ES-I3 (cell line): Measurements from ENCODE around the gene SCLT1.
A peak's percentile ranks its signal among the peaks of the same experiment; 100 is the strongest.
"Not testable (repeated sequence)": the region's sequence is repeated elsewhere in the genome, so short reads cannot be mapped to it uniquely, and the experiment has no call there.

Experiments used
- H3K36me3 ChIP-seq: 2 replicates; pipeline ENCODE4 v1.6.1; 2013; ENCODE audit warnings: mild to moderate bottlenecking, low read length, control low read depth, moderate library complexity; ENCODE audit not compliant: insufficient read depth
- H3K4me1 ChIP-seq: 2 replicates; pipeline ENCODE4 v1.6.1; 2013; ENCODE audit warnings: mild to moderate bottlenecking, control low read depth, low read length; ENCODE audit not compliant: insufficient read depth
- H3K9ac ChIP-seq: 2 replicates; pipeline ENCODE4 v1.6.1; 2013; ENCODE audit warnings: low read depth, mild to moderate bottlenecking, low read length, moderate library complexity
- H3K9me3 ChIP-seq: 2 replicates; pipeline ENCODE4 v1.6.1; 2013; ENCODE audit warnings: mild to moderate bottlenecking, low read length, moderate library complexity; ENCODE audit not compliant: control insufficient read depth, insufficient read depth

The SCLT1 gene

DNA sequence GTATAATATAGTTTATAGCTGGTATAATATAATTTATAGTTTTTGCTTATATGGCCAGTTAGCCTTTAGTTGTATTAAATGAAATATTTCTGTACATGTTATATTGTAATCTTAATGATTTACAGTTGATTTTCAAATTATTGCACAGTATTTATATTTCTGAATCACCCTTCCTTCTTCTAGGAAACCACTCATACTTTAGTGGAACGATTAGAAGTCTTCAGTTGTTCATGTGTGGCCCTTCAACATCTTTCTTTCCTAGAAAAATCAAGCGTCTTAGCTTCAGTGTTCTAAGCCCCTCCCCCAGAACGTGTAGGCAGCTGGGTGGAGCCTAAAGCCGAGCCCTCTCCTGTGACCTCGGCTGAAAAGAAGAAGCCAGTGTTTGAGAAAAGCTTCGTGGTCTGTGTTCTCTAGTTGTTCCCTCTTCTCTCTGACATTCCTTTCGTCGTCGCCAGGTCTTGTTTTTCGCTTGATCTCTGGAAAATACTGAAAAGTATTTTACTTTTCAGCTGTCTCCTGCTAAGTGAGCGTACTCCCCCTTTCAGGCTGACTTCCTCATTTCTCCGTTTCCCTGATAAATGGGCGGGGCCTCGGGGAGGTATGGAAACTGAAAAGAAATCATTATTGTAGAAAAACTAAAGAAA lies 2.6 kb upstream of the SCLT1 start, which contains the start of gene C4orf33:
C4orf33 (plus strand) TSS at position 342 of the 644 bp plus-strand sequence. CDS start 6,459 bp downstream, outside the sequence.
- Histone ChIP-seq H3K36me3 (no peaks in the 10 kb centered on the region), H3K9ac (peak within 1 kb of the TSS; percentile 97), H3K4me1 (peaks cover 7% of the 10 kb centered on the region; the same call in 1 of the 2 replicates), H3K9me3 (no peaks in the 10 kb centered on the region)

GRCh38 chr4:129094347-129094746 lies 1.0 kb upstream of the SCLT1 start:
- peaks cover 7% of the 10 kb centered on the region; the same call in 1 of the 2 replicates for H3K4me1 ChIP-seq
- no peaks in the 10 kb centered on the region for H3K36me3 ChIP-seq
- H3K9ac ChIP-seq: no peak overlapping the region
- no peaks in the 10 kb centered on the region for H3K9me3 ChIP-seq

DNA sequence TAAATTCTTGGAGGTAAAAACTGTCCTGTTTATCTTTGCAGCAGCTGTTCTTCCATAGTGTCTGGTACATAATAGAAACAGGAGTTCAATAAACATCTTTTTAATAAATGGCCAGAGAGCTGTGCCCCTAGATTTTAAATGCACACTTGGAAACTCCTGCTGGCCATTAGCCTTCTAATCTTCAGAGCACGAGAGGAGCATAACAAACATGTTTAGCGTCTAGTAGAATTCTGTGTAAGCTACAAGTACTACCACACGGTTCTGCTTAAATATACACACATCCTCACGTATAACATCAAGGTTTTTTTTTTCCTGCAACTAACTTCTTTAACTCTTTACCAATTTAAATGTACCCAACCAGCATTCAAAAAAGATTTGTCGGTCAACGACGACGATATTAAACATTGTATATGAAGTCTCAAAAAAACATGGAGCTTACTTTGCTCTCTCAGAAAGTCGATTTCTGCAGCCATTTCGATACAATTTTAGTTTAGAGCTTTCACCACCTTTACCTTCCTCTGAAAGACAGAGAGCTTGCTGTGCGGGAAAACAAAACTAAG lies 628 bp downstream of the SCLT1 start:
- no peaks in the 10 kb centered on the region for H3K9me3 ChIP-seq
- H3K36me3 ChIP-seq: no peaks in the 10 kb centered on the region
- peak overlapping the region; percentile 82 for H3K9ac ChIP-seq
- H3K4me1 ChIP-seq: peaks cover 7% of the 10 kb centered on the region; the same call in 1 of the 2 replicates

DNA sequence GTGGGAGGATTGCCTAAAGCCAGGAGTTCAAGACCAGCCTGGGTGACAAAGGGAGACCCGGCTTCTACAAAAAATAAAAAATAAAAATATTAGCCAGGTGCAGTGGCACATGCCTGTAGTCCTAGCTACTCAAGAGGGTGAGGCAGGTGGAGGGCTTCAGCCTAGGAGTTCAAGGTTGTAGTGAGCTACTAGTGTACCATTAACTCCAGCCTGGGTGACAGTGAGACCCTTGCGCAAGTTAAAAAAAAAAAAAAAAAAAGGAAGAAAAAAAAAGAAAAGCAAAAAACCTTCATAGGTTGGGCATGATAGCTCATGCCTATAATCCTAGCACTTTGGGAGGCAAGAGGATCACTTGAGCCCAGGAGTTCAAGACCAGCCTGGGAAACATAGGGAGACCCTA lies 5.8 kb downstream of the SCLT1 start:
- H3K9me3 ChIP-seq: no peaks in the 10 kb centered on the region
- peaks cover 5% of the 10 kb centered on the region; the same call in 1 of the 2 replicates for H3K4me1 ChIP-seq
- H3K9ac ChIP-seq: no peak overlapping the region
- no peaks in the 10 kb centered on the region for H3K36me3 ChIP-seq

DNA sequence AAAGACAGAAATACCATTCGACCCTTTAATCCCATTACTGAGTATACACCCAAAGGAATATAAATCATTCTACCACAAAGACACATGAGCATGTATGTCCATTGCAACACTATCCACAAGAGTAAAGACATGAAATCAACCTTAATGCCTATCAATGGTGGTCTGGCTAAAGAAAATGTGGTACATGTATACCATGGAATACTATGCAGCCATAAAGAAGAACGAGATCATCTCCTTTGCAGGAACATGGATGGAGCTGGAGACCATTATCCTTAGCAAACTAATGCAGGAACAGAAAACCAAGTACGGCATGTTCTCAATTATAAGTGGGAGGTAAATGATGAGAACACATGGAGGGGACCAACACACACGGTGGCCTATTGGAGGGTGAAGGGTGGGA lies 7.9 kb downstream of the SCLT1 start:
- peaks cover 1% of the 10 kb centered on the region; the same call in 1 of the 2 replicates for H3K36me3 ChIP-seq
- no peaks in the 10 kb centered on the region for H3K9me3 ChIP-seq
- no peaks in the 10 kb centered on the region for H3K4me1 ChIP-seq
- no peak overlapping the region for H3K9ac ChIP-seq

DNA sequence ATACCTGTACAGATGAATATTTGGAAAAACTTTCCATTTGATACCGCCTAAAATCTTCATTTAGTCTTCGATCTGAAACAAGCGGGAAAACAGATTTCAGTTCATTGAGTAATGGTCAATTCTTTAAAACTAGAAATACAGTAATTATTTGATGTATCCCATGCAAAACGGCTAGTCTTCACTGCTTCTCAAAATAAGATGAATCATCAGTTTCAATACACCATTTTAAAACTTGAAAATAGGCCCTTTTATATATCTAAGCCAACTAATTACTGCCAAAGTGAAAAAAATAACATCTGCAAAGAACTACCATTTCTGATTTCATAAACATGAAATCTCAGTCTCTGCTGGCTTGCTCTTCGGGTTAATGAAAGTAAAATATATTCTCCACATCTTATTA lies 11.0 kb downstream of the SCLT1 start:
- no peaks in the 10 kb centered on the region for H3K4me1 ChIP-seq
- peaks cover 9% of the 10 kb centered on the region; the same call in 1 of the 2 replicates for H3K36me3 ChIP-seq
- H3K9ac ChIP-seq: no peak overlapping the region
- H3K9me3 ChIP-seq: peaks cover 3% of the 10 kb centered on the region

- H3K4me1 ChIP-seq: no peaks in the 10 kb centered on the region
- H3K36me3 ChIP-seq: peaks cover 9% of the 10 kb centered on the region; the same call in 1 of the 2 replicates
- H3K9me3 ChIP-seq: peaks cover 3% of the 10 kb centered on the region
Observed at GRCh38 chr4:129080129-129080528, 13.2 kb downstream of the SCLT1 start.

DNA sequence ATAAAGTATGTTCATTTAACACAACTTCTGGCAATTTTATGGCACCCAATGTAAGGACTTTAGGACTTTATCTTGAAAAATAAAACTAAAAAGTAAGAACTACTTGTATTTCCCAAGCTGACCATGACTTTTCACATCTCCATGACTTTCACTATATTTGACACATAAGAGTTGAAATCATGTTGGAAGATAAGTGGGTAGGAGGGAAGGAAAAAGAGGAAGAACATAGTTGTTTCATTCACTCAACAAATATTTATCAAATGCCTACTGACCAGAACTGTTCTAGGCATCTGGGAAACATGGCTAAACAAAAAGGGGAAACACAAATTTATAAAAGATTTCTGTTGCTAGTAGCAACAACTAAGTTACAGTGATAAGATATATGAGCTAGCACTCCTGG lies 16.0 kb downstream of the SCLT1 start:
- Histone ChIP-seq H3K9me3 (peaks cover 3% of the 10 kb centered on the region), H3K36me3 (peaks cover 9% of the 10 kb centered on the region; the same call in 1 of the 2 replicates), H3K9ac (no peak overlapping the region), H3K4me1 (no peaks in the 10 kb centered on the region)

More at GRCh38 chr4:129080129-129080528, 13.2 kb downstream of the SCLT1 start:
- H3K9ac ChIP-seq: no peak overlapping the region

GRCh38 chr4:129069537-129069936 lies 23.8 kb downstream of the SCLT1 start:
- not testable (repeated sequence) for H3K4me1 ChIP-seq, H3K9ac ChIP-seq, H3K36me3 ChIP-seq, H3K9me3 ChIP-seq

GRCh38 chr4:129064717-129065116 lies 28.6 kb downstream of the SCLT1 start:
- Histone ChIP-seq H3K36me3 (no peaks in the 10 kb centered on the region; the same call in 1 of the 2 replicates), H3K4me1 (no peaks in the 10 kb centered on the region), H3K9me3 (peaks cover 20% of the 10 kb centered on the region), H3K9ac (no peak overlapping the region)

- Histone ChIP-seq H3K9me3 (peaks cover 29% of the 10 kb centered on the region), H3K9ac (no peak overlapping the region), H3K36me3 (no peaks in the 10 kb centered on the region; the same call in 1 of the 2 replicates), H3K4me1 (no peaks in the 10 kb centered on the region)
Observed at GRCh38 chr4:129063640-129064039, 29.7 kb downstream of the SCLT1 start.

DNA sequence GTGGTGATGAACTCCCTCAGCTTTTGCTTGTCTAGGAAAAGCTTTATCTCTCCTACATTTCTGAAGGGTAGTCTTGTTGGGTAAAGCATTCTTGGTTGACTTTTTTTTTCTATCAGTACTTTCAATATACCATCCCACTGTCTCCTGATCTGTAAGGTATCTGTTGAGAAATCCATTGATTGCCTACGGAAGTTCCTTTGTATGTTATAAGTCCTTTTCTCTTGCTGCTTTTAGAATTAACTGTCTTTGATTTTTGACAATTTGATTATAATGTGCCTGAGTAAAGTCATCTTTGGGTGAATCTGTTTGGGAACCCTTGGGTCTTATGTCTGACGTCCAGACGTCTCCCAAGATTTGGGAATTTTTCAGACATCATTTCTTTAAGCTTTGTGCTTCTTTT lies 30.8 kb downstream of the SCLT1 start:
- peaks cover 29% of the 10 kb centered on the region for H3K9me3 ChIP-seq

DNA sequence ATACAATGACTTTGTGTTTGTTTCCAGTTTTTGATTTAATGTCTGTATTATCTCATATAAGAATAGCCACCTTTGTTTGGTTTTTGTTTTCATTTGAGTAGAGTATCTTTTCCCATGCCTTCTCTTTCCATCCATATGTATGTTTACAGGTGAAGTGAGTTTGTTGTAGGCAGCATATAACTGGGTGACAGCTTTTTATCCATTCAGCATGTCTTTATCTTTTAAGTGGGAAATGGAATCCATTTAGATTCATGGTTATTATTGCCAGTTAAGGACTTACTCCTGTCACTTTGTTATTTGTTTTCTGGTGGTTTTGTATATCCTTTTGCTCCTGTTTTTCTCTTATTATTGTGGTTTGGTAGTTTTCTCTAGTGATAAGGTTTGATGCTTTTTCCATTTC lies 34.3 kb downstream of the SCLT1 start:
- H3K9me3 ChIP-seq: peaks cover 38% of the 10 kb centered on the region
- H3K36me3 ChIP-seq: no peaks in the 10 kb centered on the region; the same call in 1 of the 2 replicates

More for the DNA sequence above, 30.8 kb downstream of the SCLT1 start:
- H3K9ac ChIP-seq: no peak overlapping the region
- no peaks in the 10 kb centered on the region; the same call in 1 of the 2 replicates for H3K36me3 ChIP-seq
- H3K4me1 ChIP-seq: no peaks in the 10 kb centered on the region

GRCh38 chr4:129046055-129046959 lies 47.0 kb downstream of the SCLT1 start:
- no peaks in the 10 kb centered on the region for H3K36me3 ChIP-seq

More for the DNA sequence above, 34.3 kb downstream of the SCLT1 start:
- Histone ChIP-seq H3K9ac (no peak overlapping the region), H3K4me1 (no peaks in the 10 kb centered on the region)

More at GRCh38 chr4:129046055-129046959, 47.0 kb downstream of the SCLT1 start:
- H3K9ac ChIP-seq: no peak overlapping the region
- H3K9me3 ChIP-seq: no peaks in the 10 kb centered on the region; the same call in 1 of the 2 replicates
- no peaks in the 10 kb centered on the region for H3K4me1 ChIP-seq
